Lower leg skin (tissue), 4 donors: ENCODE data around the gene YKT6. TPM values are rescaled to one million over a fixed set of nuclear protein-coding genes. Genes with fewer than 3 reads are reported as not detected.

Source experiments
- DNase-seq, 2 donors: peaks; one replicate each; pipeline ENCODE4 v3.0.0-alpha.2; 2019; ENCODE audit warnings: low spot score in 2 of 2
- H3K4me3 ChIP-seq: fragments of 200-600 bp; sonication (generic); 2 replicates; pipeline ENCODE4 v1.5.1; 2017; ENCODE audit warnings: mild to moderate bottlenecking, low read depth; ENCODE audit not compliant: poor library complexity, severe bottlenecking
- POLR2A ChIP-seq, 2 donors: fragments of 450-650 bp; IDR thresholded peaks; one replicate each; pipeline ENCODE4 v1.6.1; 2016 to 2017; ENCODE audit warnings: antibody characterized with exemption in 2 of 2, mild to moderate bottlenecking in 1 of 2, moderate library complexity in 1 of 2
- WGBS, 2 donors: methylation state at CpG; one replicate each; pipeline ENCODE4 v1.1.5; 2018; 5-methylcytosine and 5-hydroxymethylcytosine counted together
- intact Hi-C: fragments of 100-400 bp; cut with DNase I; formaldehyde crosslinking; loops from one replicate; pipeline ENCODE4 v1.15.0; 2023; ENCODE audit warnings: low total_unique reads
- total RNA-seq, 4 donors: library from RNA; depleted of rRNA; stranded (reverse); fragments of >200 nt; gene quantifications; one replicate each; pipeline ENCODE4 v1.1.0, GENCODE V29; 2016
- TF ChIP-seq, protein P1 (sequence below), 3 donors: fragments of 450-650 bp; IDR thresholded peaks; one replicate each; pipeline ENCODE4 v1.5.1; 2016; ENCODE audit warnings: antibody characterized with exemption in 3 of 3, mild to moderate bottlenecking in 3 of 3, moderate library complexity in 2 of 3

Gene YKT6
- total RNA-seq, 4 donors from 2014 or later: 38.5 to 51.3 (median 44.3) TPM

DNA sequence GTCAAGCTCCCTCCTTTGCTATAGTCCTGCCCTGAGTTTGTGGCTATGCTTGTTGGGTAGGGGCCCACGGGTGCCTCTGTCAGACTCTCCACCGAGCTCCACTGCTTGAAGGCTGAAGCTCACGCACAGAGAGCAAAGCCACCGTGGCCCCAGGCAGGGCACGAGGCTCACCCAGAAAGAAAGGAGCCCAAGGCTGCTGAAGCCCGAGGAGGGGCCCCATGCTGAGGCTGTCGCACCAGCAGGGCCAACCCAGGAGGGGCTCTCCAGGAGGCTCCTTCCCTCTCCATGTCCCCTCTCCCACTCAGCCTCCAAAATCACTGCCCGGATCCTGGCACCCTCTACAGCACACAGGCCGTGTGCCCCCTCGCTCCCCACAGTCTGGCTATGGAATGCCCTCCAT lies 50.5 kb downstream of the YKT6 start:
- DNase-seq: no peak
- no peak overlapping the region for H3K4me3 ChIP-seq
- TF ChIP-seq POLR2A (IDR thresholded peaks at IDR 0.05): no peak
- TF ChIP-seq, protein P1, sequence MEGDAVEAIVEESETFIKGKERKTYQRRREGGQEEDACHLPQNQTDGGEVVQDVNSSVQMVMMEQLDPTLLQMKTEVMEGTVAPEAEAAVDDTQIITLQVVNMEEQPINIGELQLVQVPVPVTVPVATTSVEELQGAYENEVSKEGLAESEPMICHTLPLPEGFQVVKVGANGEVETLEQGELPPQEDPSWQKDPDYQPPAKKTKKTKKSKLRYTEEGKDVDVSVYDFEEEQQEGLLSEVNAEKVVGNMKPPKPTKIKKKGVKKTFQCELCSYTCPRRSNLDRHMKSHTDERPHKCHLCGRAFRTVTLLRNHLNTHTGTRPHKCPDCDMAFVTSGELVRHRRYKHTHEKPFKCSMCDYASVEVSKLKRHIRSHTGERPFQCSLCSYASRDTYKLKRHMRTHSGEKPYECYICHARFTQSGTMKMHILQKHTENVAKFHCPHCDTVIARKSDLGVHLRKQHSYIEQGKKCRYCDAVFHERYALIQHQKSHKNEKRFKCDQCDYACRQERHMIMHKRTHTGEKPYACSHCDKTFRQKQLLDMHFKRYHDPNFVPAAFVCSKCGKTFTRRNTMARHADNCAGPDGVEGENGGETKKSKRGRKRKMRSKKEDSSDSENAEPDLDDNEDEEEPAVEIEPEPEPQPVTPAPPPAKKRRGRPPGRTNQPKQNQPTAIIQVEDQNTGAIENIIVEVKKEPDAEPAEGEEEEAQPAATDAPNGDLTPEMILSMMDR (IDR thresholded peaks at IDR 0.05): no peak
- intact Hi-C loops: no loop called here
- WGBS, 2 donors: 89 to 93% methylated on average over 7 to 10 of the region's 10 CpGs

DNA sequence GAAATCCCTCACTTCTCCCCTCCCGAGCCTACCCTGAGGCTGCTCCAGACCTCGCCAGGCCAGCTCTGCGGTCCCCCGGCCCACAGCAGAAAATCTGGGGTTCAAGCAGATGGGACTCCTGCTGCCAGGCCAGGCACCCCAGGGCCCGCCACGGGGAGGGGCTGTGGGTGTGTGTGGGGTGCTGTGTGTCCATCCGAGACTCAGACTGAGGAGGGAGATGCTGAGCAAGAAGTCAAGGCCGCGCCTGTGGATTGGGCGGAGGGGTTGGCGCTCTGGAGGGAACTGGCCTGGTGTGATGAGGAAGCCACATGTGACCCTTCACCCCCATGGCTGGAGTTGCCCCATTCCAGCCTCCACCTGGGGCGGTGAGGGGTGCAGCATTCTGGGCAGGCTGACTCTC lies 51.1 kb downstream of the YKT6 start:
- TF ChIP-seq POLR2A (IDR thresholded peaks at IDR 0.05): no peak
- TF ChIP-seq, protein P1 (IDR thresholded peaks at IDR 0.05): no peak
- DNase-seq: no peak
- H3K4me3 ChIP-seq: no peak overlapping the region
- intact Hi-C loops: no loop called here
- 94 to 96% methylated on average over 8 to 12 of the region's 12 CpGs for WGBS, 2 donors

DNA sequence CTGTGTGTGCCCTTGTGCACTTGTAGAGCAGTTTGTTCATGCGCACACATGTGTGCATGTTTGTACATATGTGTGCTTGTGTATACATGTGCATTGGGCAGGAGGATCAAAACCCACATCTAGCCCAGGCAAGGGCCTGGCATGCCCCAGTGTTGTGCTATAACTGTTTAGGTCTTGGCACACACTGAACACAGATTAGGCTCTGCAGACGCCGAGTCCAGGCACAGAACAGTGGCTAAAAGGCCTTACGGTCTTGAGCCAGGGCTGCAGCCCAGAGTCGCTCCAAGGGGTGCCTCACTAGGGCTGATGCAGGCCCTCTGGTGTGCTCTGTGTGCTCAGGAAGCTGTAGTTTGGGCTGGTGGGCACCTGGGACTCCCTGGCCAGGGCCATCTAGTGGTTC lies 55.7 kb downstream of the YKT6 start:
- H3K4me3 ChIP-seq: no peak overlapping the region
- WGBS, 2 donors: 76 to 89% methylated on average over 3 to 5 of the region's 5 CpGs
- no peak for DNase-seq
- intact Hi-C loops: no loop called here
- TF ChIP-seq, protein P1 (IDR thresholded peaks at IDR 0.05): no peak
- no peak for TF ChIP-seq POLR2A (IDR thresholded peaks at IDR 0.05)

DNA sequence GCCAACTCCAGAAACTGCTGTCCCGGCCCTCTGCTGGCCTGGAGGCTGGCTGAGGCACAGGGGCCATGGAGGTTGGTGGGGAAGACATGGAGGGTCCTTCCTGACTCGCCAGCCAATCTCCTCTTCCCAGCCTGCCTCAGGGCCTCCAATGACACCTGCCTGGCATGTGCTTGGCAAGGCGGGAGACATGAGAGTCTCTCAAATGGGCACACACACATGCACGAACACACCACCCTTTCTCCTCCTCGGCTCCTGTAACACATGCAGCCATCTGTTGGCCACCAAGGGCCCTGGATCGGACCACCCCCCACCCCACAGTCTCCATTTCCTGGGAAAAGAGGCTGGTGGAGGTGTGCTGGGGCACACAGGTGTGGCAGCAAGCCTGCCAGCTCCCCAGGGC lies 56.4 kb downstream of the YKT6 start:
- H3K4me3 ChIP-seq: no peak overlapping the region
- WGBS, 2 donors: 92 to 94% methylated on average over 5 to 6 of the region's 6 CpGs
- intact Hi-C loops: no loop called here
- DNase-seq: no peak
- TF ChIP-seq, protein P1 (IDR thresholded peaks at IDR 0.05): no peak
- TF ChIP-seq POLR2A (IDR thresholded peaks at IDR 0.05): no peak

DNA sequence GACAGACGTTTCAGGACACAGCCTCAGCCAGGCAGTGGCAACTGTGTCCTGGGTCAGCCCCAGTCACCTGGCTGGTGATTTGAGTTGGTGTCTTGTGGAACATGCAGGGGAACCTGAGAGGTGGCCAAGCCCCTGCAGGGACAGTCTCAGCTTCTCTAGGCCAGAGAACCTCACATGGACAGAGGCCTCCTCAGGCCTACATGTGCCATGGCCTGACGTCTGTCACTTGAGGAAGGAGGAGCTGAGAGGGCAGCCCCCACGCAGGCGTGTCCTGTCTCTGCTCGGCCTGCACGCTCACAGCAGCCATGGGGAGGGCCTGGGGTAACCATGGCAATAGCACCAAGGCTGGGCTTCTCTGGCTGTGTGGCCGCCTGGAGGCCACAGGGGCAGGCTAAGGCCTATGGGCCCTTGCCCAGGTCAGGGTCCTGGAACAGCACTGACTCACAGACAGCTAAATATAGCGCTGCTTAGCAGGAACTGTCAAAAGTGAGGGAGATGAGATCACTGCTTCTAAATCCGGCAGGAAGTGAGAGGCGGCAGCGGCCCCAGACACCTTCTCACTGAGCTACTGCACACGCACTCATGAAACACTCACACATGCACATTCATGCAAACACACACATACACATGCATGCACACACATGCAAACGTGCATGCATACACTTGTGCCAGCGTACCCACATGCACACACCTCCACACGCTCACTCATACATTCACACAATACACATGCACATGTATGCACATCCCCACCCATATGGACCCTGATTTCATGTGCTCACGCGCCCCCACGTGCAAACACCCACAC lies 57.0 kb downstream of the YKT6 start:
- 21 to 35% methylated on average over 12 to 18 of the region's 18 CpGs for WGBS, 2 donors
- DNase-seq: peak in 1 of 2 donors; percentile 38
- intact Hi-C loops: no loop called here
- TF ChIP-seq POLR2A (IDR thresholded peaks at IDR 0.05): no peak
- TF ChIP-seq, protein P1 (IDR thresholded peaks at IDR 0.05): no peak
- no peak overlapping the region for H3K4me3 ChIP-seq

DNA sequence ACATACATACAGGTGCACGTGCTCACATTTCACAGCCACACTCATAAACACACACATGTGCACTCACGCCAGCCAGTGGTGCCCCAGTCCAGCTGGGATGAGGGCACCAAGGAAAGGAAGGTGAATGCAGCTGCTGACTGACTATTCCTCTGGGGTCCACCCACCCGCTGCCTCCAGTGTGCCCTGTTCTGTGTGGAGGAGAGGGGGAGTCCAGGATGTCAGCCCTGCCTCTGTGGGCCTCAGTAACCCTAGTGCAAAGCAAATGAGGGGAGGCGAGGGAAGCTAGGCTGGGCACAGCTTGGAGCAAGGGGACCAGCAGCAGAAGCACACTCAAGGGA lies 57.6 kb downstream of the YKT6 start:
- TF ChIP-seq POLR2A (IDR thresholded peaks at IDR 0.05): no peak
- TF ChIP-seq, protein P1 (IDR thresholded peaks at IDR 0.05): no peak
- intact Hi-C loops: no loop called here
- 71 to 80% methylated on average over 2 to 4 of the region's 4 CpGs for WGBS, 2 donors
- no peak for DNase-seq
- H3K4me3 ChIP-seq: no peak overlapping the region
